Adrenal gland (tissue), 12 donors: ENCODE results near the gene SLFN11. TPM values are rescaled to one million over a fixed set of nuclear protein-coding genes. Genes with fewer than 3 reads are reported as not detected.
"Not testable (repeated sequence)": the region's sequence is repeated elsewhere in the genome, so short reads cannot be mapped to it uniquely, and the experiment has no call there.

ENCODE experiments used
- DNase-seq, 7 donors: peaks; one replicate each; pipeline ENCODE4 v3.0.0-alpha.2; 2019 to 2020
- H3K27ac ChIP-seq, 5 donors: fragments of 200-600 bp; sonication (generic) in 4 of 5; 1 replicate in 3 of 5; 2 replicates in 2 of 5; pipeline versions ENCODE4 v1.5.1 to v1.8.0; 2016 to 2020; ENCODE audit warnings: mild to moderate bottlenecking in 1 of 5
- H3K27me3 ChIP-seq: fragments of 200-600 bp; 2 replicates; pipeline ENCODE4 v1.8.0; 2021
- H3K36me3 ChIP-seq, 2 donors: fragments of 200-600 bp; replicated peaks in 1 of 2; 1 replicate in 1 of 2; 2 replicates in 1 of 2; pipeline versions ENCODE4 v1.5.1 to v1.8.0; 2018 to 2022
- H3K4me1 ChIP-seq, 2 donors: fragments of 200-600 bp; replicated peaks in 1 of 2; 1 replicate in 1 of 2; 2 replicates in 1 of 2; pipeline versions ENCODE4 v1.5.1 to v1.8.0; 2018 to 2021
- H3K4me3 ChIP-seq, 4 donors: fragments of 200-600 bp; sonication (generic) in 3 of 4; one replicate each; pipeline ENCODE4 v1.5.1; 2016 to 2018
- H3K9me3 ChIP-seq, 3 donors: fragments of 200-600 bp; sonication (generic) in 1 of 3; replicated peaks in 1 of 3; 1 replicate in 2 of 3; 2 replicates in 1 of 3; pipeline versions ENCODE4 v1.5.1 to v1.8.0; 2016 to 2021
- CTCF ChIP-seq, 6 experiments: fragments of 450-650 bp in 4 of 6; fragments of 200-600 bp in 2 of 6; sonication (generic) in 1 of 6; IDR thresholded peaks; 1 replicate in 5 of 6; 2 replicates in 1 of 6; pipeline versions ENCODE4 v1.5.1 to v1.8.0; 2016 to 2021; ENCODE audit warnings: antibody characterized with exemption in 6 of 6, mild to moderate bottlenecking in 2 of 6, moderate library complexity in 1 of 6
- POLR2A ChIP-seq, 2 donors: fragments of 450-650 bp; IDR thresholded peaks; one replicate each; pipeline ENCODE4 v1.6.1; 2017; ENCODE audit warnings: antibody characterized with exemption in 2 of 2, mild to moderate bottlenecking in 2 of 2, moderate library complexity in 1 of 2
- WGBS, 4 donors: extraction: QIAGEN DNeasy Blood & Tissue Kit in 2 of 4; methylation state at CpG; one replicate each; pipeline versions ENCODE4 v1.1.5 to v1.1.7; 2013 to 2017; 5-methylcytosine and 5-hydroxymethylcytosine counted together
- intact Hi-C, 2 donors: fragments of 100-400 bp; cut with DNase I; formaldehyde crosslinking; loops; one replicate each; pipeline versions ENCODE4 v1.14.1 to v1.15.0; 2022 to 2023
- polyA plus RNA-seq, 3 donors: library from polyadenylated mRNA; stranded (reverse); fragments of 200-250 nt in 2 of 3; fragments of 350-450 nt in 1 of 3; fragmentation: Illumina TruSeq in 1 of 3; extraction: RNeasy Lipid Tissue Mini Kit (QIAGEN cat#74804) in 1 of 3; gene quantifications; one replicate each; pipeline ENCODE4 v1.2.3, GENCODE V29; 2013 to 2014
- total RNA-seq, 9 donors: library from RNA; depleted of rRNA in 4 of 9; stranded (reverse); fragments of >200 nt in 4 of 9; fragments of 120-200 nt in 1 of 9; fragmentation: NEBNext Ultra II Directional in 1 of 9; extraction: Animal tissue kit (Norgen Biotek cat#: 25700) in 1 of 9; gene quantifications; one replicate each; pipeline versions ENCODE4 v1.1.0 to v1.2.4, GENCODE V29; 2013 to 2023
- donor health status: healthy with polysubstance abuse.
- donor health status: Bipolar disorder and iron deficiency.
- donor health status: DM: yes; HTN: yes; CAD: no.
- donor health status: DM: no; HTN: no; CAD: no.
- donor health status: DM: no; HTN: no; CAD: no.
- donor health status: DM: yes; HTN: yes; CAD: no.

Gene SLFN11
- total and polyA plus RNA-seq, 12 donors: 6.4 to 37.3 (median 19.3) TPM

GRCh38 chr17:35338230-35338629, 35.2 kb downstream of the SLFN11 start:
- no peak for TF ChIP-seq CTCF (IDR thresholded peaks at IDR 0.05)
- TF ChIP-seq POLR2A (IDR thresholded peaks at IDR 0.05): no peak
- WGBS, 4 donors: 56 to 88% (median 82%) methylated on average over 2 of the region's 2 CpGs
- no peaks in the 10 kb centered on the region for H3K9me3 ChIP-seq
- intact Hi-C loops: no loop called here
- no peaks in the 10 kb centered on the region for H3K27me3 ChIP-seq
- no peak for DNase-seq
- no peaks in the 10 kb centered on the region for H3K4me1 ChIP-seq
- no peak overlapping the region for H3K4me3 ChIP-seq
- H3K27ac ChIP-seq: no peak overlapping the region
- no peaks in the 10 kb centered on the region for H3K36me3 ChIP-seq

GRCh38 chr17:35337364-35337763, 36.1 kb downstream of the SLFN11 start:
- no peak overlapping the region for H3K27ac ChIP-seq
- no peak for TF ChIP-seq POLR2A (IDR thresholded peaks at IDR 0.05)
- no peak for TF ChIP-seq CTCF (IDR thresholded peaks at IDR 0.05)
- H3K9me3 ChIP-seq: no peaks in the 10 kb centered on the region
- H3K4me3 ChIP-seq: no peak overlapping the region
- no peak for DNase-seq
- intact Hi-C loops: no loop called here
- H3K36me3 ChIP-seq: no peaks in the 10 kb centered on the region
- no peaks in the 10 kb centered on the region for H3K27me3 ChIP-seq
- H3K4me1 ChIP-seq: no peaks in the 10 kb centered on the region

- DNase-seq, H3K9me3 ChIP-seq, H3K4me1 ChIP-seq, H3K4me3 ChIP-seq, intact Hi-C loops, H3K36me3 ChIP-seq, H3K27ac ChIP-seq, H3K27me3 ChIP-seq: not testable (repeated sequence)
- WGBS, 4 donors: 64 to 75% (median 71%) methylated on average over 4 to 5 of the region's 5 CpGs
Measured at GRCh38 chr17:35333578-35333977, 39.8 kb downstream of the SLFN11 start.

- H3K27ac ChIP-seq: no peak overlapping the region
- H3K36me3 ChIP-seq: no peaks in the 10 kb centered on the region
- H3K9me3 ChIP-seq: no peaks in the 10 kb centered on the region
- H3K4me1 ChIP-seq: no peaks in the 10 kb centered on the region
- intact Hi-C loops: no loop called here
- H3K4me3 ChIP-seq: no peak overlapping the region
- WGBS, 4 donors: 75 to 80% (median 79%) methylated on average over 1 of the region's 1 CpG
- H3K27me3 ChIP-seq: no peaks in the 10 kb centered on the region
- TF ChIP-seq CTCF (IDR thresholded peaks at IDR 0.05): no peak
- no peak for TF ChIP-seq POLR2A (IDR thresholded peaks at IDR 0.05)
- no peak for DNase-seq
Measured at GRCh38 chr17:35322749-35323148, 50.7 kb downstream of the SLFN11 start.

GRCh38 chr17:35315971-35316370, 57.5 kb downstream of the SLFN11 start:
- no peak overlapping the region for H3K4me3 ChIP-seq
- TF ChIP-seq POLR2A (IDR thresholded peaks at IDR 0.05) (no peak), CTCF (IDR thresholded peaks at IDR 0.05) (no peak)
- no peak for DNase-seq
- H3K27ac ChIP-seq: no peak overlapping the region
- no peaks in the 10 kb centered on the region for H3K27me3 ChIP-seq
- H3K4me1 ChIP-seq: peaks cover 0 to 6% of the 10 kb centered on the region in 2 donors
- intact Hi-C loops: loop anchor here in 1 of 2 donors (2.0 to 10.0 kb wide), 2 partner anchors 151 to 219 kb away; no protein-coding TSS in a partner anchor
- 74 to 84% (median 80%) methylated on average over 2 of the region's 2 CpGs for WGBS, 4 donors
- no peaks in the 10 kb centered on the region for H3K9me3 ChIP-seq
- no peaks in the 10 kb centered on the region for H3K36me3 ChIP-seq
